Measurements from ENCODE around the gene PCDH15. TPM values are rescaled to one million over a fixed set of nuclear protein-coding genes. Genes with fewer than 3 reads are reported as not detected.

The PCDH15 gene
- total RNA-seq, 1 experiment from 2014 or later: 0.61 TPM

DNA sequence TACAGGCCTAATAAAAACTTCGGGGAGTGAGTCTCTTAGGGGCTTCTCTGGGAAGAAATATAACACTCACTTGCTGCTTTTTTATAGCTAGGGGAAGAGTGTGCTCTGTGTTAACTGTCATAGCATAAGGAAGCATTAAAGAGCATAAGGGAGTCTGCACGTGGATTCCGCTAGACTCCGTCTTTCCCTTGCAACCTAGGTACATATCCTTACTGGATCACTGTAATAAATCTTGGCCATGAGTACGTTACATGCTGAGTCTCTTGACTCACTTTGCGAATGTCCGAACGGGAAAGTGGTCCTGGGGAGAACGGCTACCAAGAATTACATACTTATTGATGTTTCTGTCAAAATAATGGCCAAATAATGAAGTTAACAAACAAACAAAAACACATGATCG, 1029.3 kb downstream of the PCDH15 start:
- Histone ChIP-seq H3K14ac (ENCODE audit: insufficient read depth, low read length) (no peak overlapping the region), H3K23ac (ENCODE audit: insufficient read length, low read depth, low read length) (no peak overlapping the region), H3K79me1 (ENCODE audit: insufficient read depth, low read depth, low read length, poor library complexity, severe bottlenecking) (no peaks in the 10 kb centered on the region), H4K20me1 (ENCODE audit: control insufficient read depth, insufficient read depth, insufficient read length) (no peaks in the 10 kb centered on the region), H3K27me3 (ENCODE audit: insufficient read depth, low read length) (no peaks in the 10 kb centered on the region), H3K4me1 (ENCODE audit: insufficient read depth, low read length) (no peaks in the 10 kb centered on the region), H2BK120ac (ENCODE audit: low read depth, low read length, poor library complexity, severe bottlenecking) (no peak overlapping the region), H3K56ac (ENCODE audit: insufficient read length, low read depth, low read length) (no peak overlapping the region), H3K4ac (ENCODE audit: low read depth, low read length) (no peak overlapping the region), H2AFZ (ENCODE audit: low read length) (no peak overlapping the region), H4K91ac (ENCODE audit: insufficient read length, low read depth, low read length) (no peak overlapping the region), H2BK5ac (ENCODE audit: insufficient read length, low read length) (no peak overlapping the region), H3K9me3 (ENCODE audit: control insufficient read depth, low read depth, low read length) (no peaks in the 10 kb centered on the region), H3K27ac (ENCODE audit: insufficient read length, low read depth, low read length) (no peak overlapping the region), H3K4me2 (ENCODE audit: insufficient read depth, insufficient read length, low read length) (no peak overlapping the region), H4K8ac (replicated peaks; ENCODE audit: insufficient read length, low read depth, low read length) (no peak overlapping the region), H4K5ac (ENCODE audit: insufficient read length, low read depth, low read length) (no peak overlapping the region), H3K23me2 (ENCODE audit: insufficient read length, low read depth, low read length, poor library complexity, severe bottlenecking) (no peaks in the 10 kb centered on the region), H3K9ac (ENCODE audit: extremely low read depth, insufficient read length, low read length) (no peak overlapping the region), H2BK12ac (ENCODE audit: insufficient read length, low read depth, low read length) (no peak overlapping the region), H3K79me2 (ENCODE audit: insufficient read depth, low read length) (no peaks in the 10 kb centered on the region), H3T11ph (ENCODE audit: low read length) (no peak overlapping the region), H2BK15ac (ENCODE audit: low read depth, low read length) (no peak overlapping the region), H2BK20ac (ENCODE audit: low read depth, low read length, poor library complexity, severe bottlenecking) (no peak overlapping the region), H3K18ac (ENCODE audit: insufficient read length, low read depth, low read length) (no peak overlapping the region), H2AK5ac (ENCODE audit: insufficient read length, low read length) (no peak overlapping the region)
- Mint-ChIP-seq H3K9me3 (no peaks in the 10 kb centered on the region), H3K4me3 (no peak overlapping the region), H3K36me3 (ENCODE audit: insufficient read depth in 1 of 3, low read depth in 3 of 3) (peaks cover 0 to 4% (median 0%) of the 10 kb centered on the region in 3 experiments; a peak in 2 of 7 replicates), H3K27me3 (ENCODE audit: low read depth) (no peaks in the 10 kb centered on the region), H3K27ac (peak overlapping the region in 1 of 3 experiments; percentile 40; a peak in 1 of 7 replicates), H3K4me1 (no peaks in the 10 kb centered on the region; a peak in 1 of 4 replicates)
- WGBS (ENCODE audit: extremely low coverage, insufficient read length, low lambda C conversion rate): no CpG with 5 or more reads among the region's 10 CpGs
- no peak for DNase-seq
- TF ChIP-seq, protein P1, sequence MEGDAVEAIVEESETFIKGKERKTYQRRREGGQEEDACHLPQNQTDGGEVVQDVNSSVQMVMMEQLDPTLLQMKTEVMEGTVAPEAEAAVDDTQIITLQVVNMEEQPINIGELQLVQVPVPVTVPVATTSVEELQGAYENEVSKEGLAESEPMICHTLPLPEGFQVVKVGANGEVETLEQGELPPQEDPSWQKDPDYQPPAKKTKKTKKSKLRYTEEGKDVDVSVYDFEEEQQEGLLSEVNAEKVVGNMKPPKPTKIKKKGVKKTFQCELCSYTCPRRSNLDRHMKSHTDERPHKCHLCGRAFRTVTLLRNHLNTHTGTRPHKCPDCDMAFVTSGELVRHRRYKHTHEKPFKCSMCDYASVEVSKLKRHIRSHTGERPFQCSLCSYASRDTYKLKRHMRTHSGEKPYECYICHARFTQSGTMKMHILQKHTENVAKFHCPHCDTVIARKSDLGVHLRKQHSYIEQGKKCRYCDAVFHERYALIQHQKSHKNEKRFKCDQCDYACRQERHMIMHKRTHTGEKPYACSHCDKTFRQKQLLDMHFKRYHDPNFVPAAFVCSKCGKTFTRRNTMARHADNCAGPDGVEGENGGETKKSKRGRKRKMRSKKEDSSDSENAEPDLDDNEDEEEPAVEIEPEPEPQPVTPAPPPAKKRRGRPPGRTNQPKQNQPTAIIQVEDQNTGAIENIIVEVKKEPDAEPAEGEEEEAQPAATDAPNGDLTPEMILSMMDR (conservative IDR thresholded peaks at IDR 0.05): no peak

All from H9 (cell line).